Dermis microvascular lymphatic vessel endothelial cell (primary cell): ENCODE results near the gene TBC1D7. TPM values are rescaled to one million over a fixed set of nuclear protein-coding genes. Genes with fewer than 3 reads are reported as not detected.

Experiments
- DNase-seq, 2 donors: peaks; one replicate each; pipeline versions ENCODE4 v3.0.0 to v3.0.0-alpha.2; 2010; ENCODE audit warnings: low read depth in 2 of 2
- total RNA-seq: library from RNA; depleted of rRNA; stranded (reverse); fragments of >200 nt; gene quantifications from 2 replicates; pipeline ENCODE4 v1.2.1, GENCODE V29; 2014

The TBC1D7 gene
- total RNA-seq, 1 donor from 2014 or later, result 13.7 TPM

- peak in 1 of 2 donors; percentile 27 for DNase-seq
Measured at GRCh38 chr6:13357551-13358075, 29.3 kb upstream of the TBC1D7 start.

GRCh38 chr6:13355999-13356785, 27.9 kb upstream of the TBC1D7 start:
- no peak for DNase-seq

DNA sequence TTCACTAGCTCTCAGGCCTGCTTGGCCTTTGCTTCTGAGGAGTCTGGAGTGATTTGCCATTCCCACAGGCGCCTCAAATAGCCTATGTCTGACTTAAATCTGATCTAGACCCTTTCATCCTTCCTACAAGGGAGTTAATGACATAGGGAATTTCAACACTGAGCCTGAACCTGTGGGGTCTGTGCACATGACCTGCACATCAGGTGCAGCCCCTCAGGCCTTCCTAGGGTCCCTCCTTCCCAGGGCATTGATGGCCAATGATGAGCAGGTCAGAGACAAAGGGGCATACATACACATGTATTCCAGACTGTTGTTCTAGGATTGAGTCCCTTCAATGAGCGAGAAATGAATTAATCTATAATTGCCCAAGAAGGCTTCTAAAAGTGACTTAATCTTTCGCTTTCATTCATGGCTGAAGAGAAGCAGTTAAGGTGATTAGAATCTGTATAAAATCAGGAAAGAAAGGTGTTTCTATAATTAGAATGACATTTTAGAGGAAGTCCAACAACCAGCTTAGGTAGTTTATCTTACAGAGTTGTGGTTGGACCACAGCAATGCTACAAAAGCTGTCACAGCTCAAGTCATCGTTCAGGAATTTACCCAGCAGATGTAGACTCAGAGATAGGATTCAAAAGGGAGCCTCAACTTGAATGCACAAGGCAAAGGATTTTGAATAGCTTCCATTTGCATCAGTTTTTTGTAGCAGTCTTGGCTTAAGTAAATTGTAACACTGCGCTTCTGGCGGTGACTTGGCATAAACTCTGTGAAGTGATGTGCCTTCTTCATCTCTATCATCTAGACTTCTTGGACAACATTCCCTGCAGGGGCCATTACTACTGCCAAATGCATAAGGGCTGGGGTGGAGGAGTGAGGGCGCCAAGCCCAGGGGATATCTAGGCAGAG, 27.0 kb upstream of the TBC1D7 start:
- DNase-seq, result peak in 1 of 2 donors; percentile 66

GRCh38 chr6:13354331-13355042, 26.1 kb upstream of the TBC1D7 start:
- DNase-seq, result peak in 1 of 2 donors; percentile 67

DNA sequence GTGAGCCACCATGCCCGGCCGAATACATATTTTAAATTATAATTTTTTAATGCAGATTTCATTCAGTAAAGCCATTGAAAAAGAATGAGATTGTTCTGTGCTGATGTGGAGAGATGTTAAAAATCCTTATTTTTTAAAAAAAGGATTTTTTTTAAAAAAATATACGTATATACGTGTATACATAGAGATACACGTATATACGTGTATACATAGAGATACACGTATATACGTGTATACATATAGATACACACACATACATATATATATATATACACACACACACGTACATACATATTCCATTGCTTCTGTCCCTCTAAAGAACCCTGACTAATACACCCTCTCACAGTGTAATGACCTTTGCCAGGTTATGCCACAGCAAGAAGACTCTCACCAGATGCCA, 23.8 kb upstream of the TBC1D7 start:
- DNase-seq, result no peak

- DNase-seq, result no peak
Measured at GRCh38 chr6:13351271-13351670, 22.9 kb upstream of the TBC1D7 start.

DNA sequence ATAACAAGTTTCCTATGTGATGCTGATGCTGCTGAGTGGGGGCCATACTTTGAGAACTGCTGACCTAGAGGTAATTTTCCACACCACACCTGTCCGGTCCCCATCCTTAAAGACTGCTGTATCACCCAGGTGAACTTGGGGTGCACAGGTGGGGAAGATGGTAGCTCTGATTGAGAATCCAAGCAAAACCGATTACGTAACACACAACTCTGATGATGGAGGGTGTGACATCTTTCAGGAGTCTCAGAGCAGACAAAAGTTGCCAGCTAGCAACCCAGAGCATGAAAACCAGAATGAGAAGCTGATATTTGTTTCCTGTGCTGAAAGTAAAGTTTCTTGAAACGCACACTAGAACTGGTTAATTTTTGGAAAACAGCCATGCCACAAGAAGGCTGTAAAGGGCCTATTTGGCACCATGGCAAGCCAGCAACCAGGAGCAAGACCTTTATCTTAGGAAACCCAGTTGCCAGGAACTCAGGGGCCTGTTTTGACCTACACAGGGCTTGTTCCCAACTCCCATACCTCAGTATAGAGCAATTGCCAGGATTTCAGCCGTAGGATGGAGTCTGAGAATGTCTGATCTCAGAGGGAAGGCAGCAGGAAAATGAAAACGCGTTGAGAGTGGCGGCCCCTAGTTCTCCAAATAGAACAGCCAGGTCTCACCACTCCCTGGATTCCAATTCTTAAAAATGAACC, 21.6 kb upstream of the TBC1D7 start:
- DNase-seq, result no peak

GRCh38 chr6:13348334-13349113, 20.2 kb upstream of the TBC1D7 start:
- no peak for DNase-seq

DNA sequence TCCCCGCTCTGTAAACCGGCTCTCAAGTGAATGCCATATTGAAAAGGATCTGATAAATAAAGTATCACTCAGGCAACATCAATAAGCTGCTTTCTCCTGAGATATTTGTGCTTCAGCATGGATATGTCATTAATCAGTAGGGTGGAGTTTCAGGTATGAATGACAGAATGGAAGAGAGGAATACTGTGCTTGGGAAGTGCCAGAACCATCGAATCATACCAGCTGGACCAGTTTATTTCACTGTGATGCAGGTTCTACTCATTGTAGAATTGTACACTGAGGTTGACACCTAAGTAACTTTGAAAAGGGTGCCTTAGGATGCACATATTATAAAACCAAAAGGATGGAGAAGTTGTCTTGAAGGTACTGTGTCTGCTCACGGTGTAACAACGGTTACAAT, 17.9 kb upstream of the TBC1D7 start:
- no peak for DNase-seq

DNA sequence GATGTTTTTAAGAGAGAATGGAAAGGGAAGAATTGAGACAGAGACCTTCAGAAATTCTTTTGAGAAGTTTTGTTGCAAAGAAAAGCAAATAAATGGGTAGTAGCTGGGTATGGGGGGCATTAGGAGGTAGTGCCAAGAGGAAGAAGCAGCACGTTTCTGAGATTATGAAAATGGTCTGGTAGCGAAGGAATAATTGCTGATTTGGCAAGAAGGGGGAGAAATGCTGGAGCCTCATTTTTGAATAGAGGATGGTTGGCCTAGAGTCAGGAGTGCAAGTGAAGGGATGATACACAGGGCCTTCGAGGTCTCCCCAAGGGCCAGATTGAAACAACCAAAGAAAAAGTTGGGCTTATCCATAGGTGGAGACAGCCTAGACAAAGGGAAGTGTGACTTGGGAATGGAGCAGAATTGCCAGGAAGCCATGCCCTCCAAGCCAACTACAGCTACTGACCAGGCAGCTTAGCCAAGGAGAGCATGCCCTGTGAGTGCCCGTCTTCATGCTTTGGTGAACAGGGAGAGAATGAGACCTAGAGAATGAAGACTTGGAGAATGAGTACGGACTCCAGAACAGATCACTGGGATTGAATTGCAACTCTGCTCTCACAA, 14.2 kb upstream of the TBC1D7 start:
- no peak for DNase-seq

GRCh38 chr6:13339863-13340630, 11.7 kb upstream of the TBC1D7 start:
- DNase-seq, result no peak

GRCh38 chr6:13338038-13338437, 9.7 kb upstream of the TBC1D7 start:
- DNase-seq, result no peak

DNA sequence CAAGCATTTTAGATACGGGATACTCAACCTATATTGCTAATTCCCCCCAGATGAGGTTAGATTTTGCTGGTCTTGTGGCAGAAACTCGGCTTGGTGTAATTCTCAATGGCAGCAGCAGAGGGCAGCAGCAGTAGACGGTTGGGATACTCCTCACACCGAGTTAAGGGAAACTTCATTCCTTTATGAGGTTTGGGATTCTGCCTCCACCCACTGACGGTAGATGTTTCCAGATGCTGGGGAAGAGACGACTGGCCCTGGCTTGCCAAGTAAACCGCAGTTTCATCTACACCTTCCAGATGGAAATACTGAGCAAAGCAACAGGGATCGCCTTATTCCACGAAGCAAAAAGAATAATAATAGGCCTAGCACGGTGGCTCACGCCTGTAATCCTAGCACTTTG, 8.2 kb upstream of the TBC1D7 start:
- DNase-seq, result peak; percentile 55 to 77

DNA sequence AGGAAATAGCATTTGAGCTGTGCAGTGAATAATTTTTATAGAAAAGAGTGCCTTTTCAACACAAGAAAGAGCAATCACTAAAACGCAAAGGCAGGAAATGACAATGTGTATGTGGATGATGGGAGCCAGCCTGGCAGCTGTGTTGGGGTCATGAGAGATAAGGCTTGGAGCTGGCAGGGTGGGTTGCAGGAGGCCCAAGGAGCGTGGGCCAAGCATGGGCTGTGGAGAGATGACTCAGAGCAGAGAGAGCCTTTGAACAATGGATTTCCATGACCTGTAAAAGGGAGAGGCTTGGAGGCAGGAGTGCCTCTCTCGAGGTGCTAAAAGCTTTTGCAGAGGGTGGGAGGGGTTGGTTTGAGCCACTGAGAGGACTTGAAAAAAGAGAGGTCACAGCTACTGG, 6.6 kb upstream of the TBC1D7 start:
- DNase-seq, result peak in 1 of 2 donors; percentile 90

DNA sequence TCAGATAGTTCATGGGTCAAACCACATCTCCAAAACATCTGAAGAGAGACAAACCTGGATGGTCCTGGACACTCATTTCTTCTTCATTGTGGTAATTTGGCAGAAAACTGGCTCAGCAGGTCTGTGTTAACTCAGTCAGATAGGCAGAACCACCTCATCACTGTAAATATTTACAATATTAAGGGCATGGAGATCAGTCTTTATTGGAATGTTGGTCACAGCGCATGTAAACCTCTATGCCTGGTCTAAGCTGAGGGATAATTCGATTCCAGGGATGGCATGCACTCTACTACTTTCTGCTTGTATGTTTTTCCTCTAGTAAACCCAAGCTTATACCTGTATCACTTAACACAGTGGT, 4.0 kb upstream of the TBC1D7 start:
- no peak for DNase-seq

- peak in 1 of 2 donors; percentile 37 for DNase-seq
Measured at GRCh38 chr6:13331516-13332348, 3.4 kb upstream of the TBC1D7 start.

- no peak for DNase-seq
Measured at GRCh38 chr6:13328875-13329183, 492 bp upstream of the TBC1D7 start.

GRCh38 chr6:13327691-13328075, 654 bp downstream of the TBC1D7 start:
- no peak for DNase-seq
